ENCODE results near the gene GJA5.

DNA sequence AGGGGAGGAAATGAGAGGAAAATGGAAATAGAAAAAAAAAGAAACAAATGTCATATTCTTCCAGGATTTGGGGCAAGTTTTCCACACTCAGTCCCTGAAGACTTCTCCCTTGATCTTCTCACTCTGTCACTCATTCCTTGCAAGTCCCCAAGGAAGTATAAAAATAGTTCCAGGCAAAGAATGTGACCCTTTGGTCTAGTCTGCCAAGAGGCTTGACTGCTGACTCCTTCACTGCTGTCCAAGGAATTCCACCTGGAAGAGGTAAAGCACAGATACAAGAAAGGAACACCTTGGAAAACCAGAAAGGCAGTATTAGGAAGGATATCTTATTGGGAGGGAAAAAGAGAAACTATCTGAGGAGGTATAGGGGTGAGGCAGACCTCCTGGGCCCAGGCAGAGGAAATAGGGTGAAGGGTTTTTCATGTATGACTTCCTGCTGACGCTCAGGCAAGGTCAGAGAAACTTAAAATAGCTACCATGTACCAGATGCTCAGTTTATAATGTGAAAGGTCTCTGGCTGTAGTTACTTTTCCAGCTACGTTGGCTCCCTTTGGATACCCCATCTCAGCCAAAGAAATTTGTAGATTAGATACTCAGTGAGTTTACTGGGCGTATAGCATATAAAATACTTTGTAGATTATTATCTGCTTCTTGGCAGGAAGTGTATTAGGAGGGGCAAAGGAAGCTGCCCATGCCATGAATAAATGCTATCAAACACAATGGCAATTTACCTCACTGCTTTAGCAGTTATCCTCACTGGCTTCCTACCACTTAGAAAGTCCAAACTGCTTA is 2.0 kb upstream of the GJA5 start:
- TF ChIP-seq, protein P1, sequence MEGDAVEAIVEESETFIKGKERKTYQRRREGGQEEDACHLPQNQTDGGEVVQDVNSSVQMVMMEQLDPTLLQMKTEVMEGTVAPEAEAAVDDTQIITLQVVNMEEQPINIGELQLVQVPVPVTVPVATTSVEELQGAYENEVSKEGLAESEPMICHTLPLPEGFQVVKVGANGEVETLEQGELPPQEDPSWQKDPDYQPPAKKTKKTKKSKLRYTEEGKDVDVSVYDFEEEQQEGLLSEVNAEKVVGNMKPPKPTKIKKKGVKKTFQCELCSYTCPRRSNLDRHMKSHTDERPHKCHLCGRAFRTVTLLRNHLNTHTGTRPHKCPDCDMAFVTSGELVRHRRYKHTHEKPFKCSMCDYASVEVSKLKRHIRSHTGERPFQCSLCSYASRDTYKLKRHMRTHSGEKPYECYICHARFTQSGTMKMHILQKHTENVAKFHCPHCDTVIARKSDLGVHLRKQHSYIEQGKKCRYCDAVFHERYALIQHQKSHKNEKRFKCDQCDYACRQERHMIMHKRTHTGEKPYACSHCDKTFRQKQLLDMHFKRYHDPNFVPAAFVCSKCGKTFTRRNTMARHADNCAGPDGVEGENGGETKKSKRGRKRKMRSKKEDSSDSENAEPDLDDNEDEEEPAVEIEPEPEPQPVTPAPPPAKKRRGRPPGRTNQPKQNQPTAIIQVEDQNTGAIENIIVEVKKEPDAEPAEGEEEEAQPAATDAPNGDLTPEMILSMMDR (IDR thresholded peaks at IDR 0.05; ENCODE audit: insufficient read depth, low read depth, low read length): no peak
- TF ChIP-seq EZH2 (IDR thresholded peaks at IDR 0.05; ENCODE audit: insufficient read depth, low read length): no peak

Measured in astrocyte (in vitro differentiated cells and primary cell).